NCI-H82 treated with DMSO at 0.1 percent for 48 hours (cell line): Measurements from ENCODE around the gene JADE1.

ENCODE experiments used
- DNase-seq: peaks from one replicate; lab custom pipeline; 2025; ENCODE audit not compliant: unreplicated experiment; lab: John Stamatoyannopoulos, UW

Gene JADE1

GRCh38 chr4:128869776-128870509 lies 60.4 kb downstream of the JADE1 start:
- no peak for DNase-seq

- DNase-seq = no peak
Measured at GRCh38 chr4:128871948-128872347, 62.4 kb downstream of the JADE1 start.

- DNase-seq = no peak
Measured at GRCh38 chr4:128876200-128876599, 66.7 kb downstream of the JADE1 start.

GRCh38 chr4:128877934-128878333 lies 68.4 kb downstream of the JADE1 start:
- DNase-seq = no peak

- no peak for DNase-seq
Measured at GRCh38 chr4:128879283-128879682, 69.8 kb downstream of the JADE1 start.

- no peak for DNase-seq
Measured at GRCh38 chr4:128879971-128880370, 70.5 kb downstream of the JADE1 start.

- DNase-seq = no peak
Measured at GRCh38 chr4:128880662-128881061, 71.2 kb downstream of the JADE1 start.

- DNase-seq = no peak
Measured at GRCh38 chr4:128904821-128905220, 95.3 kb downstream of the JADE1 start.

- no peak for DNase-seq
Measured at GRCh38 chr4:128906581-128906980, 97.1 kb downstream of the JADE1 start.

GRCh38 chr4:128907981-128908380 lies 98.5 kb downstream of the JADE1 start:
- DNase-seq = no peak

GRCh38 chr4:128908735-128909134 lies 99.2 kb downstream of the JADE1 start:
- DNase-seq = no peak

GRCh38 chr4:128913228-128913627 lies 103.7 kb downstream of the JADE1 start:
- DNase-seq = no peak

- DNase-seq = no peak
Measured at GRCh38 chr4:128915544-128915943, 106.0 kb downstream of the JADE1 start.

GRCh38 chr4:128916832-128917231 lies 107.3 kb downstream of the JADE1 start:
- no peak for DNase-seq

GRCh38 chr4:128917781-128918180 lies 108.3 kb downstream of the JADE1 start:
- DNase-seq = no peak

GRCh38 chr4:128921954-128922353 lies 112.5 kb downstream of the JADE1 start:
- no peak for DNase-seq
